SK-N-SH (cell line): Measurements from ENCODE around the gene AHCYL2. TPM values are rescaled to one million over a fixed set of nuclear protein-coding genes. Genes with fewer than 3 reads are reported as not detected.

Experiments
- CTCF ChIA-PET: fragments of 300-600, 350-600 bp; formaldehyde crosslinking; extraction: SDS; loops from one replicate; lab custom pipeline; 2021; lab: Yijun Ruan, JAX
- POLR2A ChIA-PET: fragments of 350-600 bp; sonication (Branson Sonifier 250); formaldehyde crosslinking; extraction: SDS; loops from one replicate; lab custom pipeline; 2020; ENCODE audit warnings: antibody characterized with exemption, inconsistent platforms; lab: Yijun Ruan, JAX
- DNase-seq: peaks from one replicate; pipeline ENCODE4 v3.0.0; 2012
- H2AFZ ChIP-seq: fragments of 200-600 bp; sonication (generic); 2 replicates; pipeline ENCODE4 v1.8.1; 2016; ENCODE audit warnings: antibody characterized with exemption, mild to moderate bottlenecking, low read depth
- H3F3A ChIP-seq: fragments of 200-600 bp; sonication (generic); replicated peaks from 2 replicates; pipeline ENCODE3; 2016; ENCODE audit warnings: antibody characterized with exemption, mild to moderate bottlenecking; ENCODE audit not compliant: insufficient read depth
- H3K27ac ChIP-seq, 2 experiments: fragments of 200-500 bp in 1 of 2; fragments of 200-600 bp in 1 of 2; sonication (Bioruptor generic) in 1 of 2; sonication (generic), shearing (Covaris generic) in 1 of 2; 2 replicates each; pipeline versions ENCODE4 v1.5.1 to v1.6.1; 2014 to 2016; ENCODE audit warnings: low read depth in 2 of 2, inconsistent platforms in 1 of 2, low read length in 1 of 2, mild to moderate bottlenecking in 1 of 2, mixed read lengths in 1 of 2
- H3K27me3 ChIP-seq: fragments of 200-600 bp; sonication (generic), shearing (Covaris generic); 2 replicates; pipeline ENCODE4 v1.6.1; 2016; ENCODE audit warnings: mixed run types; ENCODE audit not compliant: insufficient read depth
- H3K36me3 ChIP-seq, 2 experiments: fragments of 200-500 bp in 1 of 2; fragments of 200-600 bp in 1 of 2; sonication (Bioruptor generic) in 1 of 2; sonication (generic) in 1 of 2; replicated peaks in 1 of 2; 2 replicates each; pipeline versions ENCODE3 to v1.5.1; 2014 to 2016; ENCODE audit warnings: low read length in 1 of 2, mild to moderate bottlenecking in 1 of 2; ENCODE audit not compliant: insufficient read depth in 2 of 2, control insufficient read depth in 1 of 2
- H3K4me1 ChIP-seq, 2 experiments: fragments of 200-500 bp in 1 of 2; fragments of 200-600 bp in 1 of 2; sonication (Bioruptor generic) in 1 of 2; sonication (generic), shearing (Covaris generic) in 1 of 2; 2 replicates each; pipeline versions ENCODE4 v1.5.1 to v1.6.1; 2014 to 2016; ENCODE audit warnings: low read depth in 1 of 2, low read length in 1 of 2, mixed run types in 1 of 2; ENCODE audit not compliant: insufficient read depth in 2 of 2, control insufficient read depth in 1 of 2
- H3K4me2 ChIP-seq: fragments of 200-600 bp; sonication (generic), shearing (Covaris generic); 2 replicates; pipeline ENCODE4 v1.6.1; 2017; ENCODE audit warnings: mixed run types
- H3K4me3 ChIP-seq, 2 experiments: fragments of 200-500 bp in 1 of 2; fragments of 200-600 bp in 1 of 2; sonication (Bioruptor generic) in 1 of 2; sonication (generic), shearing (Covaris generic) in 1 of 2; 2 replicates each; pipeline versions ENCODE4 v1.5.1 to v1.8.1; 2014 to 2016; ENCODE audit warnings: low read depth in 2 of 2, inconsistent platforms in 1 of 2, low read length in 1 of 2, mild to moderate bottlenecking in 1 of 2, mixed read lengths in 1 of 2, moderate library complexity in 1 of 2
- H3K79me2 ChIP-seq: fragments of 200-600 bp; sonication (generic); 2 replicates; pipeline ENCODE4 v1.8.1; 2017; ENCODE audit warnings: mild to moderate bottlenecking; ENCODE audit not compliant: insufficient read depth
- H3K9ac ChIP-seq: fragments of 200-600 bp; sonication (generic); 2 replicates; pipeline ENCODE4 v1.6.1; 2017; ENCODE audit warnings: mixed run types
- H3K9me2 ChIP-seq: fragments of 200-600 bp; sonication (generic); 2 replicates; pipeline ENCODE4 v1.6.1; 2017; ENCODE audit warnings: mixed run types
- H3K9me3 ChIP-seq: fragments of 200-600 bp; sonication (generic); 2 replicates; pipeline ENCODE4 v1.6.1; 2017; ENCODE audit warnings: mixed run types, mild to moderate bottlenecking, moderate library complexity
- H4K20me1 ChIP-seq: fragments of 200-600 bp; sonication (generic); 2 replicates; pipeline ENCODE4 v1.6.1; 2017; ENCODE audit warnings: mild to moderate bottlenecking, mixed run types; ENCODE audit not compliant: insufficient read depth
- CHD2 ChIP-seq: fragments of 150-350 bp; IDR thresholded peaks from 2 replicates; pipeline ENCODE4 v1.6.1; 2018; ENCODE audit warnings: low read length; ENCODE audit not compliant: partially characterized antibody
- EP300 ChIP-seq, 2 experiments: IDR thresholded peaks; 2 replicates each; pipeline versions ENCODE4 v1.4.0 to v1.6.1; 2012; ENCODE audit warnings: borderline replicate concordance in 1 of 2, low read depth in 1 of 2, low read length in 1 of 2
- FOXM1 ChIP-seq: IDR thresholded peaks from 2 replicates; pipeline ENCODE4 v1.4.0; 2012; ENCODE audit warnings: low read depth, mild to moderate bottlenecking
- GABPA ChIP-seq: IDR thresholded peaks from 2 replicates; pipeline ENCODE4 v1.4.0; 2012; ENCODE audit warnings: low read depth, mild to moderate bottlenecking
- MAX ChIP-seq: IDR thresholded peaks from 2 replicates; pipeline ENCODE4 v1.4.0; 2012; ENCODE audit warnings: low read depth
- NFIC ChIP-seq: IDR thresholded peaks from 2 replicates; pipeline ENCODE4 v1.4.0; 2012; ENCODE audit warnings: borderline replicate concordance
- POLR2AphosphoS5 ChIP-seq: IDR thresholded peaks from 2 replicates; pipeline ENCODE4 v1.6.1; 2012; ENCODE audit warnings: low read depth, low read length
- RCOR1 ChIP-seq: fragments of 150-350 bp; IDR thresholded peaks from 2 replicates; pipeline ENCODE4 v1.6.1; 2017; ENCODE audit warnings: antibody characterized with exemption, low read length
- TAF1 ChIP-seq: IDR thresholded peaks from 2 replicates; pipeline ENCODE4 v1.6.1; 2012; ENCODE audit warnings: low read depth, mild to moderate bottlenecking, low read length, moderate library complexity, borderline replicate concordance
- TCF12 ChIP-seq: IDR thresholded peaks from 2 replicates; pipeline ENCODE4 v1.4.0; 2012
- TEAD4 ChIP-seq: IDR thresholded peaks from 2 replicates; pipeline ENCODE4 v1.4.0; 2012; ENCODE audit warnings: mild to moderate bottlenecking, borderline replicate concordance; ENCODE audit not compliant: insufficient read depth
- USF1 ChIP-seq: IDR thresholded peaks from 2 replicates; pipeline ENCODE4 v1.4.0; 2012; ENCODE audit warnings: low read depth, borderline replicate concordance
- USF2 ChIP-seq: fragments of 150-350 bp; IDR thresholded peaks from 2 replicates; pipeline ENCODE4 v1.6.1; 2017; ENCODE audit warnings: antibody characterized with exemption, low read length, low read depth, borderline replicate concordance
- WGBS: methylation state at CpG from one replicate; pipeline ENCODE4 v1.1.6; 2017; ENCODE audit warnings: low lambda C conversion rate; 5-methylcytosine and 5-hydroxymethylcytosine counted together
- polyA plus RNA-seq, 3 experiments: library from polyadenylated mRNA; depleted of rRNA; stranded (reverse); fragments of >200 nt; gene quantifications; 2 replicates each; pipeline ENCODE4 v1.2.3, GENCODE V29; 2012
- TF ChIP-seq, protein P1 (sequence below): IDR thresholded peaks from 2 replicates; pipeline ENCODE4 v1.4.0; 2012; ENCODE audit warnings: low read depth, borderline replicate concordance
- TF ChIP-seq, protein P2 (sequence below): fragments of 150-350 bp; IDR thresholded peaks from 2 replicates; pipeline ENCODE4 v1.6.1; 2016; ENCODE audit warnings: mild to moderate bottlenecking, low read depth, low read length

Gene AHCYL2
- polyA plus RNA-seq, 1 of the 3 experiments (the other 2 are of a cell fraction): 20.4 TPM

DNA sequence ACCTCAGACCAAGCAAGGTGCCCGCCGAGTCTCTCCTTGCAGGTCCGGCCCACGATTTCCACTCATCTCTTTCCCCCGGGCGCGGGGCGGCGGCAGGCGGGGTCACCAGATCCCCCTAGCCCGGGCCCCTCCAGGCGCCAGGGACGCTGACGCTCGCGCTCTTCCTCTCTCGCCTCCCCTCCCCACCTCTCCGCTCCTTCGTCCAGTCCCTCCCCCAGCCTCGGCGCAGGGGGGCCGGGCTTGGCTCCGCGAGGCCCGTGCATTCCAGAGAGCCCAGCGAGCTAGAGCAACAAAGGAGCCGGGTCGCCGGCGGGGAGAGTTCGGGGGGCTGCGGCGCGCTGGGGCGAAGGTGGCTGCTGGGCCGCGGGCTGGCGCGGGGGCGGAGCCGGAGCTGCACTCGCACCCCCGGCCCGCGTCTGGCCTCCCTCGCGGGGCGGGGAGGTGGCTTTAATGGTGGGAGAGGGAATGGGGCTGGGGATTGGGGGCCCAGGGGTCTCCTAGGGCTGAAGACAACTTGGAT, 36.4 kb upstream of the AHCYL2 start, which contains the start of gene SMO:
Gene SMO (plus strand): TSS at position 262 of the 520 bp plus-strand sequence. CDS start 519 bp downstream, outside the sequence.
- Histone ChIP-seq H3K4me1 (peaks cover 0 to 20% of the 10 kb centered on the region in 2 experiments; a peak in 2 of 4 replicates), H4K20me1 (peaks cover 22% of the 10 kb centered on the region), H3K36me3 (no peaks in the 10 kb centered on the region), H3K27ac (peak within 1 kb of the TSS; percentile 42 to 54; a peak in 2 of 4 replicates), H3K27me3 (no peaks in the 10 kb centered on the region), H3K4me3 (peak within 1 kb of the TSS; percentile 72 to 93), H3K9me2 (no peaks in the 10 kb centered on the region), H3K79me2 (peaks cover 44% of the 10 kb centered on the region), H3K4me2 (peak within 1 kb of the TSS; percentile 92), H2AFZ (peak within 1 kb of the TSS; percentile 90), H3F3A (no peaks in the 10 kb centered on the region), H3K9ac (peak within 1 kb of the TSS; percentile 90), H3K9me3 (no peaks in the 10 kb centered on the region)
- peak; percentile 96 for DNase-seq
- ChIA-PET CTCF (interaction anchor here (0.7 to 4.1 kb wide), 12 partner anchors 9 to 625 kb away, joined by 3 to 45 read pairs (median 4); partner anchors contain the start of genes STRIP2 and TSPAN33), POLR2A (interaction anchor here (0.6 to 1.1 kb wide), 2 partner anchors 20 to 85 kb away, joined by 3 read pairs; no protein-coding TSS in a partner anchor)
- TF ChIP-seq, protein P1, sequence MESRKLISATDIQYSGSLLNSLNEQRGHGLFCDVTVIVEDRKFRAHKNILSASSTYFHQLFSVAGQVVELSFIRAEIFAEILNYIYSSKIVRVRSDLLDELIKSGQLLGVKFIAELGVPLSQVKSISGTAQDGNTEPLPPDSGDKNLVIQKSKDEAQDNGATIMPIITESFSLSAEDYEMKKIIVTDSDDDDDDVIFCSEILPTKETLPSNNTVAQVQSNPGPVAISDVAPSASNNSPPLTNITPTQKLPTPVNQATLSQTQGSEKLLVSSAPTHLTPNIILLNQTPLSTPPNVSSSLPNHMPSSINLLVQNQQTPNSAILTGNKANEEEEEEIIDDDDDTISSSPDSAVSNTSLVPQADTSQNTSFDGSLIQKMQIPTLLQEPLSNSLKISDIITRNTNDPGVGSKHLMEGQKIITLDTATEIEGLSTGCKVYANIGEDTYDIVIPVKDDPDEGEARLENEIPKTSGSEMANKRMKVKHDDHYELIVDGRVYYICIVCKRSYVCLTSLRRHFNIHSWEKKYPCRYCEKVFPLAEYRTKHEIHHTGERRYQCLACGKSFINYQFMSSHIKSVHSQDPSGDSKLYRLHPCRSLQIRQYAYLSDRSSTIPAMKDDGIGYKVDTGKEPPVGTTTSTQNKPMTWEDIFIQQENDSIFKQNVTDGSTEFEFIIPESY: no peak
- peak; percentile 52 for TF ChIP-seq CHD2
- 0 out of 4 replicates have a peak, but pooled peaks of 1 of the 2 experiments have one; percentile 12 for TF ChIP-seq EP300 (IDR thresholded peaks at IDR 0.05; ENCODE audit: borderline replicate concordance in 1 of 2, low read depth in 1 of 2, low read length in 1 of 2)
- TF ChIP-seq TEAD4: no peak
- no peak for TF ChIP-seq USF2
- TF ChIP-seq MAX: peak; percentile 76; the same call in 1 of the 2 replicates
- TF ChIP-seq TAF1: peak; percentile 65
- TF ChIP-seq GABPA: no peak
- peak; percentile 43; the same call in 1 of the 2 replicates for TF ChIP-seq NFIC
- peak; percentile 13; the same call in 1 of the 2 replicates for TF ChIP-seq TCF12
- peak; percentile 74; the same call in 1 of the 2 replicates for TF ChIP-seq POLR2AphosphoS5
- no peak for TF ChIP-seq RCOR1
- TF ChIP-seq, protein P2, sequence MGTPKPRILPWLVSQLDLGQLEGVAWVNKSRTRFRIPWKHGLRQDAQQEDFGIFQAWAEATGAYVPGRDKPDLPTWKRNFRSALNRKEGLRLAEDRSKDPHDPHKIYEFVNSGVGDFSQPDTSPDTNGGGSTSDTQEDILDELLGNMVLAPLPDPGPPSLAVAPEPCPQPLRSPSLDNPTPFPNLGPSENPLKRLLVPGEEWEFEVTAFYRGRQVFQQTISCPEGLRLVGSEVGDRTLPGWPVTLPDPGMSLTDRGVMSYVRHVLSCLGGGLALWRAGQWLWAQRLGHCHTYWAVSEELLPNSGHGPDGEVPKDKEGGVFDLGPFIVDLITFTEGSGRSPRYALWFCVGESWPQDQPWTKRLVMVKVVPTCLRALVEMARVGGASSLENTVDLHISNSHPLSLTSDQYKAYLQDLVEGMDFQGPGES: no peak
- no peak for TF ChIP-seq FOXM1
- TF ChIP-seq USF1: no peak
- 1% methylated on average over 29 of the region's 48 CpGs for WGBS
